Type B pancreatic cell (in vitro differentiated cells): ENCODE results near the gene GFER. TPM values are rescaled to one million over a fixed set of nuclear protein-coding genes. Genes with fewer than 3 reads are reported as not detected.

Experiments used
- DNase-seq: peaks from one replicate; pipeline ENCODE4 v3.0.0; 2021; ENCODE audit warnings: mixed read lengths; ENCODE audit not compliant: unreplicated experiment; ENCODE audit errors: extremely low spot score
- H3K27ac Mint-ChIP-seq: 2 replicates; pipeline ENCODE4 v1.8.0; 2021; ENCODE audit warnings: mild to moderate bottlenecking, mixed read lengths
- H3K27me3 Mint-ChIP-seq: 2 replicates; pipeline ENCODE4 v1.8.0; 2021; ENCODE audit warnings: mixed read lengths
- H3K36me3 Mint-ChIP-seq: 2 replicates; pipeline ENCODE4 v1.8.0; 2021; ENCODE audit warnings: mixed read lengths
- H3K4me1 Mint-ChIP-seq: one replicate; pipeline ENCODE4 v1.8.0; 2021; ENCODE audit warnings: mixed read lengths; ENCODE audit not compliant: unreplicated experiment
- H3K4me3 Mint-ChIP-seq: 2 replicates; pipeline ENCODE4 v1.8.0; 2021; ENCODE audit warnings: mild to moderate bottlenecking, mixed read lengths
- H3K9me3 Mint-ChIP-seq: 2 replicates; pipeline ENCODE4 v1.8.0; 2021; ENCODE audit warnings: mixed read lengths
- total RNA-seq: library from RNA; stranded (reverse); gene quantifications from 2 replicates; pipeline ENCODE4 v1.2.1, GENCODE V29; 2021; ENCODE audit warnings: low replicate concordance
- TF ChIP-seq, protein P1 (sequence below): fragments of 200-600 bp; sonication (generic); conservative IDR thresholded peaks from 2 replicates; pipeline ENCODE4 v1.5.0; 2021; ENCODE audit warnings: antibody characterized with exemption, mild to moderate bottlenecking

GFER gene
- total RNA-seq, 1 donor from 2014 or later, result 31.6 TPM

DNA sequence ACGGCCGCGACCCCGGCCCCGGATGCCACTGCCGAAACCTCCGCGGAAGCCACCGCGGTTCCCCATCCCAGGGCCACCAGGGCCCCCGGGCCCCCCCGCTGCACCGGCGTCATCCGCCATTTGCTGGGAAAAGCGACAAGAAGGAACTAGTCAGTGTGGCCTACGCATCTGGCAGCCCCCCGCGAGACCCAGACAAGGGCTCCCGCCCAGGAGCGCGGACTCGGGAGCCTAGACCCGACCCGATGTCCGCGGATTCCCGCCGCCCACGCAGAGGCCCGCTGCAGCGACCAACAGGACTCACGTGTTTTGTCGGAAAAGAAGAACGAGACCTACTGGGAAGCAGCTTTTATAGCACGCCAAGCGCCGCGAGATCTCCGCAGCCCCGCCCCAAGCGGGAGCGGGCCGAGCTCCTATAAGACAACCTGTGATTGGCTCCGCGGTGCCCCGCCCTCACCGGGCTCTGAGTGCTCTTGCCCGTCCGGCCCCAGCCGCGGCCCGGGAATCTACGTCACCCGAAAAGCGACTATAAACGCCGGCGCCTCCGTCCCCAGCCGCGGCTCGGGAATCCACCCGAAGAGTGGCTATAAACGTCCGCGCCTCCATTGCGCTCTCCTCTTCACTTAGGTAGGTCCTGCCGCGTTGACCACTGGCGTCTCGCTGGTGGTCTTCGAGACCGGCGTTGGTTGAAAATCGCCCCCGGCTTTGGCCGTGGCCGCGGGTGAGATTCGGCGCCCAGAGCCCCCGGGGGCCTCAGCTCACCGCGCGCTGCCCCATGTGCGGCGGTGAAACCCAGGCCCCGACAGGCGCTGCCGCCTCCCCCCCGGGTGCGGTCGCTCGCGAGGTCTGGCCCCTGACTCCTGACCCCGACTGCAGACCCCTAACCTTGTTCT lies 19.2 kb upstream of the GFER start, which contains the start of gene RPS2:
RPS2 (minus strand) TSS at position 321 of the 890 bp plus-strand sequence; CDS start at position 120, 201 bp downstream.
- H3K27me3 Mint-ChIP-seq, result no peaks in the 10 kb centered on the region
- peak; percentile 98 for DNase-seq
- peak within 1 kb of the TSS; percentile 94 for H3K4me3 Mint-ChIP-seq
- peaks cover 13% of the 10 kb centered on the region for H3K36me3 Mint-ChIP-seq
- peaks cover 26% of the 10 kb centered on the region for H3K4me1 Mint-ChIP-seq
- peak within 1 kb of the TSS; percentile 96 for H3K27ac Mint-ChIP-seq
- TF ChIP-seq, protein P1, sequence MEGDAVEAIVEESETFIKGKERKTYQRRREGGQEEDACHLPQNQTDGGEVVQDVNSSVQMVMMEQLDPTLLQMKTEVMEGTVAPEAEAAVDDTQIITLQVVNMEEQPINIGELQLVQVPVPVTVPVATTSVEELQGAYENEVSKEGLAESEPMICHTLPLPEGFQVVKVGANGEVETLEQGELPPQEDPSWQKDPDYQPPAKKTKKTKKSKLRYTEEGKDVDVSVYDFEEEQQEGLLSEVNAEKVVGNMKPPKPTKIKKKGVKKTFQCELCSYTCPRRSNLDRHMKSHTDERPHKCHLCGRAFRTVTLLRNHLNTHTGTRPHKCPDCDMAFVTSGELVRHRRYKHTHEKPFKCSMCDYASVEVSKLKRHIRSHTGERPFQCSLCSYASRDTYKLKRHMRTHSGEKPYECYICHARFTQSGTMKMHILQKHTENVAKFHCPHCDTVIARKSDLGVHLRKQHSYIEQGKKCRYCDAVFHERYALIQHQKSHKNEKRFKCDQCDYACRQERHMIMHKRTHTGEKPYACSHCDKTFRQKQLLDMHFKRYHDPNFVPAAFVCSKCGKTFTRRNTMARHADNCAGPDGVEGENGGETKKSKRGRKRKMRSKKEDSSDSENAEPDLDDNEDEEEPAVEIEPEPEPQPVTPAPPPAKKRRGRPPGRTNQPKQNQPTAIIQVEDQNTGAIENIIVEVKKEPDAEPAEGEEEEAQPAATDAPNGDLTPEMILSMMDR, result no peak
- no peaks in the 10 kb centered on the region for H3K9me3 Mint-ChIP-seq

DNA sequence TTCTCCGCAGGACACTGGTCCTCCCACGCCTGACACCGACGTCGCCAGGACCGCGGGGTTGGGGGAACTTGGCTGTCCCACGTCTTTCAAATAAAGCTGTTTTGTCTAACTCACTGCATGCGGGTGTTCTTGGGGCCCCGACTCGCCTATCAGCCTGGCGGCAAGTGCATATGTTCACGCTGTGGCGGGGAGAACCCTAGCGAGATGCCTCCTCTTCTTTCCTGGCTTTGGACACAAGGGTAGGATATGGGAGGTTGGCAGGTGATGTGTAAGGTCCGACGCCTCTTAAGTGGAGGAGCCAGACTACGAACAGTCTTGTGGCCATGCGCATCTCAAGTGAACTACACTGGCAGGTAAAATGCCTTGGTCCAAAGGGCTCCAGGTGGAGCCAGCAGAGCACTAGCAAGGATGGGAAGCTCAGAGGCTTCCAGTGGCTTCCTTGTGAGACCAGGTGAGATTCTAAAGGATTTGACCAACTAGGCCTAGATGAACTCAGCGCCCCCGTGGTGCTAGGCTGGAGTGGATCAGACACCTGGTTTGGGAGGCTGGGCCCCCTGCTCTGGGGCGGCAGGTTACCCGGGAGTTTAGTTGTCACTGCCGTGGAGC lies 18.5 kb upstream of the GFER start:
- H3K27ac Mint-ChIP-seq, result peak overlapping the region; percentile 96
- no peaks in the 10 kb centered on the region for H3K9me3 Mint-ChIP-seq
- DNase-seq, result no peak
- peaks cover 13% of the 10 kb centered on the region for H3K36me3 Mint-ChIP-seq
- no peaks in the 10 kb centered on the region for H3K27me3 Mint-ChIP-seq
- peaks cover 22% of the 10 kb centered on the region for H3K4me1 Mint-ChIP-seq
- H3K4me3 Mint-ChIP-seq, result peak overlapping the region; percentile 94
- TF ChIP-seq, protein P1, result no peak

DNA sequence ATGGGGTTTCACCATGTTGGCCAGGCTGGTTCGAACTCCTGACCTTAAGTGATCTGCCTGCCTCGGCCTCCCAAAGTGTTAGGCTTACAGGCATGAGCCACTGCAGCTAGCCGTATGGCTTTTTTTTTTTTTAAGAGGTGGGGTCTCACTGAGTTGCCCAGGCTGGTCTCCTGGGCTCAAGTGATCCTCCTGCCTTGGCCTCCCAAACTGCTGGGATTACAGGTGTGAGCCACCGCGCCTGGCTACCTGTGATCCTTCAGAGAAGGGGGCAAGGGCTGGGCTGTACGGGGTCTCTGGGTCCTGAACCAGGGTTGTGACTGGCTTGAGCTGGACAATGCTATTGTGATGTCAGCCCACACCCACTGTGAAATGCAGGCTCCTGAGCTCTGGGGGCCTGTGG lies 17.5 kb upstream of the GFER start, which contains the start of gene RNF151:
RNF151 (plus strand) TSS at position 397 of the 400 bp plus-strand sequence. CDS start 26 bp downstream, outside the sequence.
- Mint-ChIP-seq H3K9me3 (no peaks in the 10 kb centered on the region), H3K36me3 (peaks cover 8% of the 10 kb centered on the region), H3K4me3 (peak within 1 kb of the TSS; percentile 94), H3K27ac (peak within 1 kb of the TSS; percentile 96), H3K4me1 (peaks cover 20% of the 10 kb centered on the region), H3K27me3 (no peaks in the 10 kb centered on the region)
- no peak for DNase-seq
- TF ChIP-seq, protein P1, result no peak

DNA sequence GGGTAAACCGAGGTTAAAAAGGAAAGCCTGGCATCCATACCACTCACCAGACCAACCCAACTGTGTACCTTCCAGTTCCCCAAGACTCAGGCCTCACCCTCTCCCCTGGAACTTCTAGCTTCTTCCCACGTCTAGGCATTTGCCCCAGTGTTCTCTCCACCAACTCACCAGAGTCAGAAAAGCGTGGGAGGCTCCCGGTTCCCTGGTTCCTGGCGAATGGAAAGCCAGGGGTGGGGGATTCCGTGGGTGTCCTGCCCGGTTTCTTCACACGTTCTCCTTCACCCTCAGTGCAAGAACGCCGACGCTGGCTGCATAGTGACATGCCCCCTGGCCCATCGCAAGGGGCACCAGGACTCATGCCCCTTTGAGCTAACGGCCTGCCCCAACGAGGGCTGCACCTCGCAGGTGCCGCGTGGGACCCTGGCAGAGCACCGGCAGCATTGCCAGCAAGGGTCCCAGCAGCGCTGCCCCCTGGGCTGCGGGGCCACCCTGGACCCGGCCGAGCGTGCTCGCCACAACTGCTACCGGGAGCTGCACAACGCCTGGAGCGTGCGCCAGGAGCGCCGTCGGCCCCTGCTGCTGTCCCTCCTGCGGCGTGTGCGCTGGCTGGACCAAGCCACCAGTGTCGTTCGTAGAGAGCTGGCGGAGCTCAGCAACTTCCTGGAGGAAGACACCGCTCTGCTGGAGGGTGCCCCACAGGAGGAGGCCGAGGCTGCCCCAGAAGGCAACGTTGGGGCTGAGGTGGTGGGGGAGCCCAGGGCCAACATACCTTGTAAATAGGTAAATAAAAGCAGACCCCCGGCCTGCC lies 15.6 kb upstream of the GFER start:
- no peak for DNase-seq
- H3K4me3 Mint-ChIP-seq, result peak overlapping the region; percentile 66

More for the DNA sequence above, 15.6 kb upstream of the GFER start:
- peaks cover 8% of the 10 kb centered on the region for H3K36me3 Mint-ChIP-seq
- no peaks in the 10 kb centered on the region for H3K9me3 Mint-ChIP-seq
- no peaks in the 10 kb centered on the region for H3K27me3 Mint-ChIP-seq
- TF ChIP-seq, protein P1, result no peak
- H3K27ac Mint-ChIP-seq, result no peak overlapping the region
- peaks cover 29% of the 10 kb centered on the region for H3K4me1 Mint-ChIP-seq
